Endothelial cell of umbilical vein (primary cell): ENCODE results near the gene PFDN4. TPM values are rescaled to one million over a fixed set of nuclear protein-coding genes. Genes with fewer than 3 reads are reported as not detected.

Source experiments
- BruUV-seq: library from RNA; stranded (reverse); fragments of 400-500 nt; replicated peaks from 2 replicates; lab custom pipeline; 2021; lab: Mats Ljungman, UMichigan
- CTCF ChIA-PET: fragments of 300-600, 350-600 bp; sonication (Branson Sonifier 250); formaldehyde crosslinking; loops from one replicate; lab custom pipeline; 2021; ENCODE audit warnings: antibody characterized with exemption, inconsistent platforms; lab: Charles Lee
- POLR2A ChIA-PET: fragments of 300-600, 350-600 bp; sonication (Branson Sonifier 250); formaldehyde crosslinking; loops from one replicate; lab custom pipeline; 2021; ENCODE audit warnings: antibody characterized with exemption, inconsistent platforms; lab: Charles Lee
- DNase-seq: peaks from one replicate; pipeline ENCODE4 v3.0.0-alpha.2; 2011; ENCODE audit warnings: low read depth, low spot score
- FAIRE-seq: peaks from 2 replicates; lab custom pipeline; 2011; peaks lifted over from hg19 to GRCh38; lab: Jason Lieb, UNC
- H2AFZ ChIP-seq: 2 replicates; pipeline ENCODE4 v1.6.0; 2012; ENCODE audit warnings: low read depth, low read length, control low read depth, inconsistent platforms
- H3K27ac ChIP-seq: 2 replicates; pipeline ENCODE4 v1.5.1; 2011; ENCODE audit warnings: low read depth, mild to moderate bottlenecking, control low read depth, low read length, moderate library complexity; ENCODE audit not compliant: insufficient read depth
- H3K27me3 ChIP-seq, 2 experiments: 2 replicates each; pipeline versions ENCODE4 v1.6.0 to v1.6.1; 2011; ENCODE audit warnings: low read length in 2 of 2, mixed read lengths in 1 of 2; ENCODE audit not compliant: control insufficient read depth in 2 of 2, insufficient read depth in 2 of 2
- H3K36me3 ChIP-seq, 2 experiments: 2 replicates in 1 of 2; 3 replicates in 1 of 2; pipeline ENCODE4 v1.5.1; 2011; ENCODE audit warnings: low read length in 2 of 2, mild to moderate bottlenecking in 1 of 2, moderate library complexity in 1 of 2; ENCODE audit not compliant: control insufficient read depth in 2 of 2, insufficient read depth in 2 of 2; ENCODE audit errors: extremely low read depth in 1 of 2
- H3K4me1 ChIP-seq: 3 replicates; pipeline ENCODE4 v1.5.1; 2011; ENCODE audit warnings: mild to moderate bottlenecking, low read length; ENCODE audit not compliant: control insufficient read depth, insufficient read depth; ENCODE audit errors: extremely low read depth
- H3K4me2 ChIP-seq: 2 replicates; pipeline ENCODE4 v1.6.1; 2011; ENCODE audit warnings: low read length, control low read depth, mixed read lengths; ENCODE audit not compliant: insufficient read depth
- H3K4me3 ChIP-seq, 3 experiments: fragments of 200-600 bp in 1 of 3; sonication (generic), shearing (Covaris generic) in 1 of 3; replicated peaks in 1 of 3; 2 replicates each; pipeline ENCODE4 v1.5.1; 2011 to 2016; ENCODE audit warnings: control low read depth in 3 of 3, low read length in 3 of 3, mild to moderate bottlenecking in 2 of 3, inconsistent platforms in 1 of 3, low read depth in 1 of 3, moderate library complexity in 1 of 3; ENCODE audit not compliant: insufficient read depth in 1 of 3
- H3K79me2 ChIP-seq: 2 replicates; pipeline ENCODE4 v1.6.0; 2012; ENCODE audit warnings: low read length, inconsistent platforms; ENCODE audit not compliant: control insufficient read depth, insufficient read depth
- H3K9ac ChIP-seq: replicated peaks from 2 replicates; pipeline ENCODE3; 2011; ENCODE audit warnings: low read length, control low read depth; ENCODE audit not compliant: insufficient read depth; ENCODE audit errors: extremely low read depth
- H3K9me1 ChIP-seq: replicated peaks from 3 replicates; pipeline ENCODE4 v1.6.0; 2011; ENCODE audit warnings: mild to moderate bottlenecking, low read length; ENCODE audit not compliant: control insufficient read depth, insufficient read depth; ENCODE audit errors: extremely low read depth
- H3K9me3 ChIP-seq: replicated peaks from 2 replicates; pipeline ENCODE4 v1.5.1; 2012; ENCODE audit warnings: low read length, inconsistent platforms; ENCODE audit not compliant: control insufficient read depth, insufficient read depth
- H4K20me1 ChIP-seq: replicated peaks from 2 replicates; pipeline ENCODE3; 2011; ENCODE audit warnings: mild to moderate bottlenecking, low read length; ENCODE audit not compliant: control insufficient read depth, insufficient read depth; ENCODE audit errors: extremely low read depth
- EZH2 ChIP-seq: IDR thresholded peaks from 2 replicates; pipeline ENCODE4 v1.6.1; 2012; ENCODE audit warnings: borderline replicate concordance, low read depth, mild to moderate bottlenecking, moderate library complexity, low read length, inconsistent platforms; ENCODE audit not compliant: severe bottlenecking
- FOS ChIP-seq: IDR thresholded peaks from 2 replicates; pipeline ENCODE4 v1.6.1; 2011; ENCODE audit warnings: mild to moderate bottlenecking, low read length, moderate library complexity, borderline replicate concordance; ENCODE audit not compliant: insufficient read depth
- GATA2 ChIP-seq: IDR thresholded peaks from 2 replicates; pipeline ENCODE4 v1.7.0; 2011; ENCODE audit warnings: low read depth, mild to moderate bottlenecking, moderate library complexity, mixed read lengths, low read length; ENCODE audit not compliant: insufficient read length, insufficient read depth
- JUN ChIP-seq: IDR thresholded peaks from 2 replicates; pipeline ENCODE4 v1.6.1; 2011; ENCODE audit warnings: borderline replicate concordance, low read depth; ENCODE audit not compliant: insufficient read length, insufficient read depth
- MYC ChIP-seq: IDR thresholded peaks from one replicate; pipeline ENCODE4 v1.6.1; 2011; ENCODE audit warnings: mild to moderate bottlenecking, low read depth, low read length
- POLR2A ChIP-seq: IDR thresholded peaks from 2 replicates; pipeline ENCODE4 v1.6.1; 2012; ENCODE audit warnings: low read depth, mild to moderate bottlenecking, control low read depth, low read length
- POLR2AphosphoS5 ChIP-seq: IDR thresholded peaks from 2 replicates; pipeline ENCODE4 v1.6.1; 2012; ENCODE audit warnings: low read depth, mild to moderate bottlenecking, control low read depth, low read length, moderate library complexity; ENCODE audit not compliant: insufficient read depth
- dilution Hi-C: fragments of 300-500 bp; cut with MboI; formaldehyde crosslinking; loops from one replicate; pipeline ENCODE4 v1.15.0; 2019; ENCODE audit warnings: low sequenced_read_pairs; ENCODE audit not compliant: extremely low pct_ligation_motif_present
- intact Hi-C: fragments of 100-400 bp; cut with micrococcal nuclease; formaldehyde crosslinking; loops from one replicate; pipeline ENCODE4 v1.10.0; 2022
- polyA plus RNA-seq, 4 experiments: library from polyadenylated mRNA; depleted of rRNA in 3 of 4; stranded (reverse) in 3 of 4; unstranded in 1 of 4; fragments of >200 nt; gene quantifications; 2 replicates each; pipeline versions ENCODE4 v1.2.1 to v1.2.3, GENCODE V29; 2011 to 2012; ENCODE audit warnings: missing spikeins in 1 of 4
- total RNA-seq: library from RNA; stranded (reverse); gene quantifications from 2 replicates; pipeline ENCODE4 v1.2.3, GENCODE V29; 2021
- TF ChIP-seq, protein P1 (sequence below), 2 donors: IDR thresholded peaks; 1 replicate in 1 of 2; 2 replicates in 1 of 2; pipeline ENCODE4 v1.5.1; 2011; ENCODE audit warnings: low read length in 2 of 2, mild to moderate bottlenecking in 2 of 2, moderate library complexity in 2 of 2, control low read depth in 1 of 2, inconsistent platforms in 1 of 2, low read depth in 1 of 2; ENCODE audit not compliant: insufficient read depth in 1 of 2; ENCODE audit errors: extremely low read depth in 1 of 2
- TF ChIP-seq, protein P2 (sequence below): IDR thresholded peaks from 2 replicates; pipeline ENCODE4 v1.6.1; 2011; ENCODE audit not compliant: insufficient read depth, insufficient read length

Gene PFDN4
- total and polyA plus RNA-seq, 2 donors (not counting 3 experiments of a cell fraction or from before 2014, with no cell fraction given): 17.5 to 44.2 TPM

DNA sequence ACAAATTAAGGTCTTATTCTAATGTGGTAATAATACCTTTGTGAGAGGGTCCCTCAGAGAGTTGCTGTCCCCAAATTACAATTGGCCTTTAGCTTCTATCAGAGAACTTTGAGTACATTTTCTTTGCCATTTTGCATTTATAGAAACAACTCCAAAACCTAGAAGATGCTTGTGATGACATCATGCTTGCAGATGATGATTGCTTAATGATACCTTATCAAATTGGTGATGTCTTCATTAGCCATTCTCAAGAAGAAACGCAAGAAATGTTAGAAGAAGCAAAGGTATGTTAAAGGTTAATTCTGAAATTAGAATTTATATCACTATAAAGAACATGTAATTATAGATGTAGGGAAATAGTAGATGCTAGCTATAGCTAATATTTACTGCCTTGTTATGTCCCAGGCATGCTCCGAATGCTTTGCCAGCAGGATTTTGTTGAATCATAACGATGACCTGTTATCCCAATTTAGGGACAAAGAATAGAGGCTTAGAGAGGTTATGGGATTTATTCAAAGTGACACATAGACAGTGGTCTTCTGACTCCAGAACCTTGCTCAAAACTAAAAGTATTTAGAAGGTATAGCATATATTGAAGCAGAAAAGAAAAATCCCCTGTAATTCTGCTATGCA is 7.4 kb downstream of the PFDN4 start:
- intact Hi-C loops: loop anchor here (10.0 kb wide), 1 partner anchor 1720 kb away; no protein-coding TSS in a partner anchor
- Histone ChIP-seq H3K36me3 (no peaks in the 10 kb centered on the region), H3K4me1 (peaks cover 6% of the 10 kb centered on the region), H3K9me1 (no peaks in the 10 kb centered on the region), H3K79me2 (peaks cover 31% of the 10 kb centered on the region), H3K4me3 (no peak overlapping the region), H3K9me3 (no peaks in the 10 kb centered on the region), H3K27ac (no peak overlapping the region), H4K20me1 (no peaks in the 10 kb centered on the region), H3K27me3 (no peaks in the 10 kb centered on the region), H3K4me2 (no peak overlapping the region), H3K9ac (no peak overlapping the region), H2AFZ (no peak overlapping the region)
- no peak for DNase-seq
- CTCF ChIA-PET: no interaction called here
- BruUV-seq: no TSS peak
- POLR2A ChIA-PET: no interaction called here
- dilution Hi-C loops: no loop called here
- no peak for FAIRE-seq
- TF ChIP-seq, protein P1, sequence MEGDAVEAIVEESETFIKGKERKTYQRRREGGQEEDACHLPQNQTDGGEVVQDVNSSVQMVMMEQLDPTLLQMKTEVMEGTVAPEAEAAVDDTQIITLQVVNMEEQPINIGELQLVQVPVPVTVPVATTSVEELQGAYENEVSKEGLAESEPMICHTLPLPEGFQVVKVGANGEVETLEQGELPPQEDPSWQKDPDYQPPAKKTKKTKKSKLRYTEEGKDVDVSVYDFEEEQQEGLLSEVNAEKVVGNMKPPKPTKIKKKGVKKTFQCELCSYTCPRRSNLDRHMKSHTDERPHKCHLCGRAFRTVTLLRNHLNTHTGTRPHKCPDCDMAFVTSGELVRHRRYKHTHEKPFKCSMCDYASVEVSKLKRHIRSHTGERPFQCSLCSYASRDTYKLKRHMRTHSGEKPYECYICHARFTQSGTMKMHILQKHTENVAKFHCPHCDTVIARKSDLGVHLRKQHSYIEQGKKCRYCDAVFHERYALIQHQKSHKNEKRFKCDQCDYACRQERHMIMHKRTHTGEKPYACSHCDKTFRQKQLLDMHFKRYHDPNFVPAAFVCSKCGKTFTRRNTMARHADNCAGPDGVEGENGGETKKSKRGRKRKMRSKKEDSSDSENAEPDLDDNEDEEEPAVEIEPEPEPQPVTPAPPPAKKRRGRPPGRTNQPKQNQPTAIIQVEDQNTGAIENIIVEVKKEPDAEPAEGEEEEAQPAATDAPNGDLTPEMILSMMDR (IDR thresholded peaks at IDR 0.05; ENCODE audit: extremely low read depth in 1 of 2, insufficient read depth in 1 of 2, low read depth in 1 of 2, low read length in 2 of 2): no peak
- no peak for TF ChIP-seq JUN
- TF ChIP-seq, protein P2, sequence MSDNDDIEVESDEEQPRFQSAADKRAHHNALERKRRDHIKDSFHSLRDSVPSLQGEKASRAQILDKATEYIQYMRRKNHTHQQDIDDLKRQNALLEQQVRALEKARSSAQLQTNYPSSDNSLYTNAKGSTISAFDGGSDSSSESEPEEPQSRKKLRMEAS: no peak
- no peak for TF ChIP-seq EZH2
- TF ChIP-seq POLR2AphosphoS5: no peak
- no peak for TF ChIP-seq FOS
- TF ChIP-seq POLR2A: no peak
- no peak for TF ChIP-seq MYC
- no peak for TF ChIP-seq GATA2
